Neural cell (in vitro differentiated cells): ENCODE measurements around the gene GAB1. TPM values are rescaled to one million over a fixed set of nuclear protein-coding genes. Genes with fewer than 3 reads are reported as not detected.

Experiments used
- H2AFZ ChIP-seq: fragments of 200-600, 300-800 bp; sonication (generic), shearing (Covaris generic); 2 replicates; pipeline ENCODE4 v1.6.0; 2014; ENCODE audit warnings: low read depth, mild to moderate bottlenecking, antibody characterized with exemption, low read length, moderate library complexity
- H3F3A ChIP-seq: fragments of 200-600 bp; shearing (Covaris generic); 2 replicates; pipeline ENCODE4 v1.6.1; 2016; ENCODE audit warnings: mild to moderate bottlenecking, moderate library complexity, mixed read lengths, antibody characterized with exemption, low read length; ENCODE audit not compliant: insufficient read depth, poor library complexity, severe bottlenecking
- H3K27ac ChIP-seq: fragments of 200-600, 300-800 bp; sonication (generic), shearing (Covaris generic); 2 replicates; pipeline ENCODE4 v1.5.1; 2014; ENCODE audit warnings: mild to moderate bottlenecking, low read length, moderate library complexity
- H3K27me3 ChIP-seq: fragments of 300-800, 200-600 bp; sonication (generic), shearing (Covaris generic); 2 replicates; pipeline ENCODE4 v1.6.0; 2014; ENCODE audit warnings: mild to moderate bottlenecking, low read depth, low read length, moderate library complexity; ENCODE audit not compliant: insufficient read depth
- H3K36me3 ChIP-seq: fragments of 300-800, 200-600 bp; sonication (generic), shearing (Covaris generic); 2 replicates; pipeline ENCODE4 v1.5.1; 2014; ENCODE audit warnings: mild to moderate bottlenecking, antibody characterized with exemption, low read length, moderate library complexity; ENCODE audit not compliant: insufficient read depth
- H3K4me2 ChIP-seq: fragments of 300-800, 200-600 bp; sonication (generic), shearing (Covaris generic); 2 replicates; pipeline ENCODE4 v1.6.0; 2014; ENCODE audit warnings: mild to moderate bottlenecking, low read length
- H3K4me3 ChIP-seq: fragments of 300-800, 200-600 bp; sonication (generic), shearing (Covaris generic); 2 replicates; pipeline ENCODE4 v1.5.1; 2014; ENCODE audit warnings: mild to moderate bottlenecking, low read length, moderate library complexity
- H3K79me2 ChIP-seq: fragments of 200-600 bp; shearing (Covaris generic); replicated peaks from 2 replicates; pipeline ENCODE4 v1.6.0; 2014; ENCODE audit warnings: mild to moderate bottlenecking, low read length, moderate library complexity; ENCODE audit not compliant: insufficient read depth
- H3K9ac ChIP-seq: fragments of 300-800, 200-600 bp; sonication (generic), shearing (Covaris generic); 2 replicates; pipeline ENCODE4 v1.6.1; 2016; ENCODE audit warnings: mild to moderate bottlenecking, low read length, mixed read lengths
- H3K9me2 ChIP-seq: fragments of 200-600 bp; shearing (Covaris generic); 2 replicates; pipeline ENCODE4 v1.6.1; 2016; ENCODE audit warnings: mild to moderate bottlenecking, low read length, mixed read lengths; ENCODE audit not compliant: insufficient read depth
- H3K9me3 ChIP-seq: fragments of 200-600, 300-800 bp; sonication (generic), shearing (Covaris generic); 2 replicates; pipeline ENCODE4 v1.6.1; 2016; ENCODE audit warnings: mild to moderate bottlenecking, mixed run types, low read length, moderate library complexity, mixed read lengths
- H4K20me1 ChIP-seq: fragments of 200-600 bp; shearing (Covaris generic); 2 replicates; pipeline ENCODE4 v1.6.1; 2016; ENCODE audit warnings: mild to moderate bottlenecking, mixed run types; ENCODE audit not compliant: insufficient read depth
- CTCF ChIP-seq: fragments of 450-650 bp; IDR thresholded peaks from 2 replicates; pipeline ENCODE4 v1.5.1; 2014; ENCODE audit warnings: antibody characterized with exemption, mild to moderate bottlenecking, moderate library complexity; ENCODE audit not compliant: poor library complexity, severe bottlenecking
- EP300 ChIP-seq: fragments of 450-650 bp; conservative IDR thresholded peaks from 2 replicates; pipeline ENCODE4 v1.6.1; 2014; ENCODE audit warnings: antibody characterized with exemption, mild to moderate bottlenecking, moderate library complexity; ENCODE audit not compliant: poor library complexity, severe bottlenecking
- EZH2 ChIP-seq: fragments of 200-600, 300-800 bp; shearing (Covaris generic), sonication (generic); IDR thresholded peaks from 2 replicates; pipeline ENCODE4 v1.6.1; 2014; ENCODE audit warnings: antibody characterized with exemption, low read length, borderline replicate concordance, mild to moderate bottlenecking; ENCODE audit not compliant: insufficient read depth, poor library complexity, severe bottlenecking
- MXI1 ChIP-seq: fragments of 450-650 bp; conservative IDR thresholded peaks from 2 replicates; pipeline ENCODE4 v1.6.1; 2014; ENCODE audit warnings: antibody characterized with exemption, mild to moderate bottlenecking; ENCODE audit not compliant: poor library complexity, severe bottlenecking
- POLR2AphosphoS5 ChIP-seq: IDR thresholded peaks from 2 replicates; pipeline ENCODE4 v1.6.1; 2012
- RAD21 ChIP-seq: fragments of 450-650 bp; conservative IDR thresholded peaks from 2 replicates; pipeline ENCODE4 v1.6.1; 2014; ENCODE audit warnings: antibody characterized with exemption, mild to moderate bottlenecking, moderate library complexity
- SMC3 ChIP-seq: fragments of 450-650 bp; conservative IDR thresholded peaks from 2 replicates; pipeline ENCODE4 v1.6.1; 2014; ENCODE audit warnings: antibody characterized with exemption, mild to moderate bottlenecking, moderate library complexity; ENCODE audit not compliant: poor library complexity
- TAF1 ChIP-seq: IDR thresholded peaks from 2 replicates; pipeline ENCODE4 v1.6.1; 2012; ENCODE audit warnings: low read depth
- polyA plus RNA-seq: library from polyadenylated mRNA; depleted of rRNA; stranded (reverse); fragments of >200 nt; gene quantifications from 2 replicates; pipeline ENCODE4 v1.2.3, GENCODE V29; 2014
- small RNA-seq, 3 experiments: library from RNA; depleted of rRNA; stranded (forward); fragments of <200 nt; gene quantifications; one replicate each; pipeline ENCODE3, GENCODE V24; 2012
- TF ChIP-seq, protein P1 (sequence below): IDR thresholded peaks from 2 replicates; pipeline ENCODE4 v1.6.1; 2012; ENCODE audit warnings: borderline replicate concordance

Gene GAB1
- polyA plus RNA-seq, 1 donor from 2014 or later = 2.4 TPM

DNA sequence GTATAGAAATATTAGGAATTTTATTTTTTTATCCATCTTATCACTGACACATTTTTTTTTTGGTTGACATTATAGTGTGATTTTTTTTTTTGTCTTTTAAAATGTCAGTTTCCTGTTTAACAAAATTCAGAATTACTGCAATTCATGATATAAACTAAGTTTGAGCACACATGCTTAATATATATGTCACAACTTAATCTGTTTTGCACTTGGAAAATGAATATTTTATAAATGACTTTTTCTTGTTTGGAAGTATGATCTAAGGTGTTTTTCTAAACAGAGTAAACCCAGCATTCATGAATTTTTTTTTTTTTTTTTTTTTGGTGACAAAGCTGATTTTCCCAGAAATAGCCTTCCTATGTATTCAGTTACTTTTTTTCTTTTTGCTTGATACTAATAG, 179.2 kb downstream of the GAB1 start:
- Histone ChIP-seq H2AFZ (no peak overlapping the region), H3K4me2 (peak overlapping the region; percentile 86), H3K27ac (no peak overlapping the region), H3K4me3 (peak overlapping the region; percentile 90), H3K9me2 (no peaks in the 10 kb centered on the region), H3K79me2 (peaks cover 68% of the 10 kb centered on the region), H3K27me3 (no peaks in the 10 kb centered on the region), H3F3A (no peaks in the 10 kb centered on the region), H3K9ac (peak overlapping the region; percentile 97), H3K9me3 (no peaks in the 10 kb centered on the region), H4K20me1 (peaks cover 12% of the 10 kb centered on the region), H3K36me3 (peaks cover 9% of the 10 kb centered on the region)
- no peak for TF ChIP-seq MXI1
- no peak for TF ChIP-seq EP300
- no peak for TF ChIP-seq SMC3
- TF ChIP-seq TAF1 = no peak
- no peak for TF ChIP-seq EZH2
- no peak for TF ChIP-seq RAD21

DNA sequence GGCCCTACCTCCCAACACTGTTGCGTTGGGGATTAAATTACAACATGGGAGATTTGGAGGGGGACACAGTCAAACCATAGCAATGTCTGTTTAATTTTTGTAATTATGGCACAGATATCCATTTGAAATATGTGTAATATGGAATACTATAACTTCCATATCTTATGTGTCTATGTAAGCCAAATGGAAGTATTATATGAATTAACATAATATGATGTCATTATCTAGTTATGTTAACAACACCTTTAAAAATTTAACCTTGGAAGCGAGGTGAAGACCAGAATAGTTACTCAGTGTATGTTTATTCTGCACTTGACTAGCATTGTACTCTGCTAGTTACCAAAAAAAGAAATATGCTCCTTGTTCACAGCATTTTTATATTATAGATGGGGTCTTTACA, 181.1 kb downstream of the GAB1 start:
- TF ChIP-seq MXI1 (no peak), SMC3 (no peak), RAD21 (no peak), CTCF (no peak), POLR2AphosphoS5 (no peak), EP300 (no peak), TAF1 (no peak), EZH2 (no peak)
- TF ChIP-seq, protein P1, sequence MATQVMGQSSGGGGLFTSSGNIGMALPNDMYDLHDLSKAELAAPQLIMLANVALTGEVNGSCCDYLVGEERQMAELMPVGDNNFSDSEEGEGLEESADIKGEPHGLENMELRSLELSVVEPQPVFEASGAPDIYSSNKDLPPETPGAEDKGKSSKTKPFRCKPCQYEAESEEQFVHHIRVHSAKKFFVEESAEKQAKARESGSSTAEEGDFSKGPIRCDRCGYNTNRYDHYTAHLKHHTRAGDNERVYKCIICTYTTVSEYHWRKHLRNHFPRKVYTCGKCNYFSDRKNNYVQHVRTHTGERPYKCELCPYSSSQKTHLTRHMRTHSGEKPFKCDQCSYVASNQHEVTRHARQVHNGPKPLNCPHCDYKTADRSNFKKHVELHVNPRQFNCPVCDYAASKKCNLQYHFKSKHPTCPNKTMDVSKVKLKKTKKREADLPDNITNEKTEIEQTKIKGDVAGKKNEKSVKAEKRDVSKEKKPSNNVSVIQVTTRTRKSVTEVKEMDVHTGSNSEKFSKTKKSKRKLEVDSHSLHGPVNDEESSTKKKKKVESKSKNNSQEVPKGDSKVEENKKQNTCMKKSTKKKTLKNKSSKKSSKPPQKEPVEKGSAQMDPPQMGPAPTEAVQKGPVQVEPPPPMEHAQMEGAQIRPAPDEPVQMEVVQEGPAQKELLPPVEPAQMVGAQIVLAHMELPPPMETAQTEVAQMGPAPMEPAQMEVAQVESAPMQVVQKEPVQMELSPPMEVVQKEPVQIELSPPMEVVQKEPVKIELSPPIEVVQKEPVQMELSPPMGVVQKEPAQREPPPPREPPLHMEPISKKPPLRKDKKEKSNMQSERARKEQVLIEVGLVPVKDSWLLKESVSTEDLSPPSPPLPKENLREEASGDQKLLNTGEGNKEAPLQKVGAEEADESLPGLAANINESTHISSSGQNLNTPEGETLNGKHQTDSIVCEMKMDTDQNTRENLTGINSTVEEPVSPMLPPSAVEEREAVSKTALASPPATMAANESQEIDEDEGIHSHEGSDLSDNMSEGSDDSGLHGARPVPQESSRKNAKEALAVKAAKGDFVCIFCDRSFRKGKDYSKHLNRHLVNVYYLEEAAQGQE = no peak
- Histone ChIP-seq H3K4me3 (peak overlapping the region; percentile 90), H2AFZ (no peak overlapping the region), H3K9ac (no peak overlapping the region), H3K36me3 (peaks cover 19% of the 10 kb centered on the region), H3F3A (no peaks in the 10 kb centered on the region), H3K4me2 (no peak overlapping the region), H3K9me3 (no peaks in the 10 kb centered on the region), H3K27me3 (no peaks in the 10 kb centered on the region), H3K27ac (no peak overlapping the region), H3K79me2 (peaks cover 84% of the 10 kb centered on the region), H4K20me1 (peaks cover 12% of the 10 kb centered on the region), H3K9me2 (no peaks in the 10 kb centered on the region)

Small RNA genes lying within 50 kb of the gene (small RNA-seq; reads per million reads assigned to genes)
- gene MIR3139 (0.16 to 3.5 (median 1.7) reads per million in 3 experiments), gene RF00019 (0 to 1.2 (median 0) reads per million in 3 experiments)

Other genes starting within 250 kb of the GAB1 start
- gene USP38, start 152.0 kb upstream of the GAB1 start, polyA plus RNA-seq = 9.5 and 10.4 TPM in 2 replicates
- gene SMARCA5, start 176.8 kb downstream of the GAB1 start, polyA plus RNA-seq = 49.2 and 52.7 TPM in 2 replicates